BE2C (cell line): ENCODE measurements around the gene CCDC88A.

Source experiments
- DNase-seq: peaks from one replicate; pipeline ENCODE4 v3.0.0-alpha.2; 2020
- H3K27me3 ChIP-seq: fragments of 250-450 bp; sonication (Bioruptor Pico); 2 replicates; pipeline ENCODE4 v1.5.1; 2020; ENCODE audit warnings: mild to moderate bottlenecking
- H3K36me3 ChIP-seq: fragments of 250-450 bp; sonication (Bioruptor Pico); 2 replicates; pipeline ENCODE4 v1.5.1; 2020; ENCODE audit warnings: mild to moderate bottlenecking
- H3K4me1 ChIP-seq: fragments of 250-450 bp; sonication (Bioruptor Pico); 2 replicates; pipeline ENCODE4 v1.5.1; 2020
- H3K4me3 ChIP-seq: 2 replicates; pipeline ENCODE4 v1.5.1; 2011; ENCODE audit warnings: low read depth, low read length
- H3K9me3 ChIP-seq: fragments of 250-450 bp; sonication (Bioruptor Pico); 2 replicates; pipeline ENCODE4 v1.5.1; 2020
- CTCF ChIP-seq: IDR thresholded peaks from 2 replicates; pipeline ENCODE4 v1.5.1; 2012; ENCODE audit warnings: mild to moderate bottlenecking, low read depth, low read length

Gene CCDC88A

GRCh38 chr2:55437515-55438390 is 18.1 kb upstream of the CCDC88A start:
- Histone ChIP-seq H3K27me3 (no peaks in the 10 kb centered on the region), H3K36me3 (no peaks in the 10 kb centered on the region), H3K9me3 (no peaks in the 10 kb centered on the region), H3K4me1 (no peaks in the 10 kb centered on the region), H3K4me3 (no peak overlapping the region)
- DNase-seq: no peak
- no peak for TF ChIP-seq CTCF

DNA sequence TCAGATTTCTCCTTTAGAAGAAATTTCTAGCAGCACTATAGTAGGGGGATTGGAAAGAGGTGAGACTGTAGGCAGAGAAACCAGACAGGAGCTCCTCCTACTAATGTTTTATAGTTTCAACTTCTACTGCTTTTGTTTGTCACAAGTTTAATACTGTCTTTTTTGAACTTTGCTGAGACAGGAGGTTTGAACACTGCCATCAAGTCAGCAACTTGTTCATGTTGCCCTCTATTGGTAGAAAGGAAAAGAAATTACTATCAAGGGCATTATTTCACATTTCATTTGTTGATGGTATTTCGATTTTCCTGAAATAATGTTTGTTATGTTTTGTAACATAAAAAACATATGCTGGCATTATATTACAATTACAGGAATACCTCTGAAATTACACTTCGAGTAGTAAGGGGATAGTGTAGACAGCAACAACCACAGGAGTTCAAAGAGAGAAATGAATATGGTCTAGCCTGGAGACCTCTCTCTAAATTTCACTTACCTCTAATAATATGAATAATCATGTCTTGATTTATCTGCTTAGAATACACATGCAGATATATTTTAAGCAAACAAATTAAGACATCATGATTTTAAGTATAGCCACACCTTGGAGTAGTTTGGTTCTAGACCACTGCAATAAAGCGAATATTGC is 12.4 kb upstream of the CCDC88A start:
- Histone ChIP-seq H3K4me1 (no peaks in the 10 kb centered on the region), H3K9me3 (no peaks in the 10 kb centered on the region), H3K36me3 (no peaks in the 10 kb centered on the region), H3K27me3 (no peaks in the 10 kb centered on the region), H3K4me3 (no peak overlapping the region)
- peak; percentile 60 for TF ChIP-seq CTCF
- DNase-seq: no peak

DNA sequence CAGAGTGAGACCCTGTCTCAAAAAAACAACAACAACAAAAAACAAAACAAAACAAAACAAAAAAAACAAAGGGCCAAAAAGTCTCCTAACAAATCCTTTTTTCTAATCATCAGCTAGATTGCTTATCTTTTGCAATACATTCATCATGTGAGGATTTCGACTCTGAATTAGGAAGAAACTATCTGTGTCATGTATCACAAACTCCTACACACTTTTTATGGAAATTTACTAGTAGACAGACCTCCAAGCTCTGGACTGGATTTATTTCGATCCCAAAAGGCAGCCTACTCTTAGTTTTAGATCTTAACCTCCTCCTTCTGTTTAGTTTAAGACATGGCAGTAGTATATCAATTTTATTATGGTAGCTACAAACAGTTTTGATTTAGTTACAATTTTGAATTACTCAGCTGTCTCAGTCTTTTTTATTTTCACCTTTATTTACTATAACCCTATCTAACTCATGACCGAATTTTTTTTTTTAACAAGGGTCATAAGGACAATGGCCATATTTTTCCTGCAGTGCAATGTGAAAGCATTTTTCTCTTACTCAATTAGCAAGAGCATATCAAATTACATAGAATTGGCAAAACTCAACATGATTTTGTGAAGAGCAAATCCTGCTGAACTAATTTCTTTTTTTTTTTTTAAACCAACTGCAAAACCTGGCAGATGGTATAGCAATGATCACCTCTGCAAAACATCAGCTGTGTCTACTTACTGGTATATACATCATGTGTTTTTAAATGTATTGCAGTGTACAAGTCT is 10.7 kb upstream of the CCDC88A start:
- H3K27me3 ChIP-seq: no peaks in the 10 kb centered on the region
- no peak for TF ChIP-seq CTCF
- H3K4me1 ChIP-seq: no peaks in the 10 kb centered on the region
- no peak for DNase-seq
- no peaks in the 10 kb centered on the region for H3K9me3 ChIP-seq
- H3K36me3 ChIP-seq: no peaks in the 10 kb centered on the region
- no peak overlapping the region for H3K4me3 ChIP-seq

DNA sequence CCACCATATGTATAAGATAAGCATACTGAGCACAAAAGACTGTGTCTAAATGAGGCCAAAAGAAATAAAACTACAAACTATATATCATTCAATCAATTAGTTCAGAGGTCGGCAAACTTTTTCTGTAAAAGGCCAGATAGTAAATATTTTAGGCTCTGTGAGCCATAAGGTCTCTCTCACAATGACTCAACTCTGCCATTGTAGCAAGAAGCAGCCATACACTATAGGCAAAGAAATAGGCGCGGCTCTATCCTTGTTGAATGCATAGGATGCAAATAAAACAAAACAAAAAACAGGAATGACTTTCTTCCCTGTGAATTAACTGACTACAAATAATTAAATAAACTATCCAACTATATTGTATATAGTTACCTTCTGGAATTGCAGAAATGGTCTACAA is 8.6 kb upstream of the CCDC88A start:
- no peak for DNase-seq
- no peak overlapping the region for H3K4me3 ChIP-seq
- H3K27me3 ChIP-seq: no peaks in the 10 kb centered on the region
- no peaks in the 10 kb centered on the region for H3K36me3 ChIP-seq
- H3K4me1 ChIP-seq: no peaks in the 10 kb centered on the region
- no peaks in the 10 kb centered on the region for H3K9me3 ChIP-seq
- no peak for TF ChIP-seq CTCF

- DNase-seq: no peak
- H3K4me1 ChIP-seq: no peaks in the 10 kb centered on the region
- no peaks in the 10 kb centered on the region for H3K36me3 ChIP-seq
- H3K4me3 ChIP-seq: no peak overlapping the region
- H3K9me3 ChIP-seq: no peaks in the 10 kb centered on the region
- no peaks in the 10 kb centered on the region for H3K27me3 ChIP-seq
- no peak for TF ChIP-seq CTCF
Observed at GRCh38 chr2:55425431-55425831, 5.8 kb upstream of the CCDC88A start.
